ENCODE results near the gene RASEF. TPM values are rescaled to one million over a fixed set of nuclear protein-coding genes. Genes with fewer than 3 reads are reported as not detected.

RASEF gene
- total and polyA plus RNA-seq, 12 donors: under 0.01 to 0.24 (median 0.08) TPM; not detected in 4

- WGBS, 2 donors: 76 to 86% methylated on average over 1 of the region's 1 CpG
- no peak overlapping the region for H3K4me3 ChIP-seq
- no peaks in the 10 kb centered on the region for H3K4me1 ChIP-seq
- intact Hi-C loops (cut with DNase I): loop anchor here in 2 of 10 donors (10.0 kb wide), 2 partner anchors 364 to 1444 kb away; no protein-coding TSS in a partner anchor
- H3K36me3 ChIP-seq: no peaks in the 10 kb centered on the region
- H3K27ac ChIP-seq: no peak overlapping the region
- ATAC-seq (no peak), DNase-seq (no peak)
- no peak for TF ChIP-seq CTCF (IDR thresholded peaks at IDR 0.05)
- H3K9me3 ChIP-seq: peaks cover 0 to 8% (median 0%) of the 10 kb centered on the region in 11 donors
- peaks cover 0 to 4% (median 0%) of the 10 kb centered on the region in 7 donors for H3K27me3 ChIP-seq
These were observed 94.1 kb downstream of the RASEF start for GRCh38 chr9:82968816-82969215.

- DNase-seq (no peak), ATAC-seq (no peak)
- H3K9me3 ChIP-seq: peaks cover 0 to 8% (median 0%) of the 10 kb centered on the region in 11 donors
- H3K27me3 ChIP-seq: peaks cover 0 to 4% (median 0%) of the 10 kb centered on the region in 7 donors
- intact Hi-C loops (cut with DNase I): loop anchor here in 2 of 10 donors (10.0 kb wide), 2 partner anchors 364 to 1444 kb away; no protein-coding TSS in a partner anchor
- no peaks in the 10 kb centered on the region for H3K4me1 ChIP-seq
- H3K36me3 ChIP-seq: no peaks in the 10 kb centered on the region
- no peak for TF ChIP-seq CTCF (IDR thresholded peaks at IDR 0.05)
- H3K27ac ChIP-seq: no peak overlapping the region
- no peak overlapping the region for H3K4me3 ChIP-seq
- 82% methylated on average over 3 of the region's 3 CpGs for WGBS, 2 donors
These were observed 94.6 kb downstream of the RASEF start for GRCh38 chr9:82968388-82968787.

- intact Hi-C loops (cut with DNase I): loop anchor here in 2 of 10 donors (10.0 kb wide), 2 partner anchors 357 to 1437 kb away; no protein-coding TSS in a partner anchor
- H3K4me3 ChIP-seq: no peak overlapping the region
- no peaks in the 10 kb centered on the region for H3K9me3 ChIP-seq
- no peak overlapping the region for H3K27ac ChIP-seq
- no peaks in the 10 kb centered on the region for H3K4me1 ChIP-seq
- 13 to 19% methylated on average over 7 of the region's 7 CpGs for WGBS, 2 donors
- H3K27me3 ChIP-seq: peaks cover 0 to 8% (median 0%) of the 10 kb centered on the region in 7 donors
- peak; percentile 55 to 92 (median 83) for ATAC-seq
- peak; percentile 42 to 88 (median 77) for TF ChIP-seq CTCF (IDR thresholded peaks at IDR 0.05)
- no peaks in the 10 kb centered on the region for H3K36me3 ChIP-seq
- DNase-seq: peak; percentile 24 to 76
These were observed 101.3 kb downstream of the RASEF start for GRCh38 chr9:82961504-82962125.

GRCh38 chr9:82957529-82958379, 105.2 kb downstream of the RASEF start:
- no peak overlapping the region for H3K4me3 ChIP-seq
- H3K36me3 ChIP-seq: no peaks in the 10 kb centered on the region
- ATAC-seq (no peak), DNase-seq (no peak)
- 70 to 71% methylated on average over 7 of the region's 7 CpGs for WGBS, 2 donors
- intact Hi-C loops (cut with DNase I): no loop called here
- peaks cover 0 to 8% (median 0%) of the 10 kb centered on the region in 7 donors for H3K27me3 ChIP-seq
- H3K9me3 ChIP-seq: no peaks in the 10 kb centered on the region
- TF ChIP-seq CTCF (IDR thresholded peaks at IDR 0.05): no peak
- H3K27ac ChIP-seq: no peak overlapping the region
- no peaks in the 10 kb centered on the region for H3K4me1 ChIP-seq

All from heart right ventricle (tissue), 16 donors.